ENCODE results near the gene RFXANK.
"Not testable (repeated sequence)": the region's sequence is repeated elsewhere in the genome, so short reads cannot be mapped to it uniquely, and the experiment has no call there.

The RFXANK gene

DNA sequence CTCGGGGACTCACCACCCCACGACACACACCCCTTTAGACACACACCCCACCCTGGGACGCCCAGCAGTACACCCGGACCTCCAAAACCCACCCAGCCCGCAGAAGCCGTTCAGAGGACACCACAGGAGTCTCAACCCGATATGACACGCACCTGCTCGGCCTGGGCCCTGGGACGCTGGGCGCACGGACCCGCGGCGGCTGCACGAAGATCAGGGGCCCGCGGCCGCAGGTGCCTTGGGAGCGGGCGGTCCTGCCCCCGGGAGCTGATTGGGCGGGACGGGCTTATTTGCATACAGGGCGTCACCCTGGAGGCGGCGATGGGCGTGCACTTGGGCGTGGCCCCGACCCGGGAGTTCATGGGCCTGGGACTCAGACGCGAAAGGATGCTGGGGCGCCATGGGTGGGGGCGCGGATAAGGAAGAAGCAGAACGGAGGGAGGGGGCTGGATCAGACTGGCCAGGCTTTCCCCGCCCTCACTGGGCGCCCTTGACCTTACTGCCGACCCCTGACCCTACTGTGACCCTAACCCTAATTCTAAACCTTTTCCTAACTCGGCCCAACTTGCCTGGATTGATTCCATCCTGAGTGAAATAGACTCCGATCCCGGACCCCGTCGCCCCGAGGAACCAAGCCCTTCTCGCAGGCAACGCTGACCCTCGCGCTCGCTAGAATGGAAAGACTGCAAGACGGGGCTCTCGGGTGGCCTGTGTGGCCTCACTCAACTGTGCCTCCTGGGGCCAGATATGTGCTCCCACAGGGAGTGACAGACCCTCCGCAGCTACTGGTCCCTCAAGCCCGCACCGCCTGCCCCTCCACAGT, 21.8 kb upstream of the RFXANK start, which contains the start of gene MEF2B:
Gene MEF2B, minus strand, starts transcription at position 211 of the 820 bp plus-strand sequence. CDS start 19,528 bp downstream, outside the sequence.
- peak; percentile 64 for DNase-seq

DNA sequence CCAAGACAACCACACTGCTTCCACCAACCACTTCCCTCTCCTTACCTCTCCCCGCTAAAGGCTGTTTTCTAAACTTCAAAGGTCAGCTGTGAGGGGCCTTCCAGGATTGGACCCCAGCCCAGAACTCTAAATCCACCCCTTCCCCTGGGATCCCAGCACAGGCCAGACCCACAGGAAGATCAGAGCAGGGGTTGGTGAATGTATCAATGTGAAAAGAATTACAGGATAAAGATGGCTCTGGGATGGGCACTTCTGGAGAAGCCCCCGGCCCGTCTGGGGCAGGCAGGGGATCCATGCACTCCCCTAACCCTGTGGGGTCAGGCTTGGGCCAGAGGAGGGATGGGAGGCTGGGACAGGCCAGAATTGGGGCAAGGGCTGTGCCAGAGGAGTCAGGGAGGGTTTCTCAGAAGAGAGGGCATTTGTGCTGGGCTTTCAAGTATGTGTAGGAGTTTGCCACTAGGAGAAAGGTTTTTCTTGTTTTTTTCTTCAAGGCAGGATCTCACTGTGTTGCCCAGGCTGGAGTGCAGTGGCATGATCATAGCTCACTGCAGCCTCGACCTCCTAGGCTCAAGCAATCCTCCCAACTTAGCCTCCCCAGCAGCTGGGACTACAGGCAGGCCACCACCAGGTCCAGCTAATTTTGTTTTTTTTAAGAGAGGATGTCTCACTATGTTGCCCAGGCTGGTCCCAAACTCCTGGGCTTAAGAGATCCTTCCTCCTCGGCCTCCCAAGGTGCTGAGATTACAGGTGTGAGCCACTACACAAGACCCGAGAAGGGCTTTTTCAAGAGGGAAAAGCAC, 21.0 kb upstream of the RFXANK start:
- no peak for DNase-seq

DNA sequence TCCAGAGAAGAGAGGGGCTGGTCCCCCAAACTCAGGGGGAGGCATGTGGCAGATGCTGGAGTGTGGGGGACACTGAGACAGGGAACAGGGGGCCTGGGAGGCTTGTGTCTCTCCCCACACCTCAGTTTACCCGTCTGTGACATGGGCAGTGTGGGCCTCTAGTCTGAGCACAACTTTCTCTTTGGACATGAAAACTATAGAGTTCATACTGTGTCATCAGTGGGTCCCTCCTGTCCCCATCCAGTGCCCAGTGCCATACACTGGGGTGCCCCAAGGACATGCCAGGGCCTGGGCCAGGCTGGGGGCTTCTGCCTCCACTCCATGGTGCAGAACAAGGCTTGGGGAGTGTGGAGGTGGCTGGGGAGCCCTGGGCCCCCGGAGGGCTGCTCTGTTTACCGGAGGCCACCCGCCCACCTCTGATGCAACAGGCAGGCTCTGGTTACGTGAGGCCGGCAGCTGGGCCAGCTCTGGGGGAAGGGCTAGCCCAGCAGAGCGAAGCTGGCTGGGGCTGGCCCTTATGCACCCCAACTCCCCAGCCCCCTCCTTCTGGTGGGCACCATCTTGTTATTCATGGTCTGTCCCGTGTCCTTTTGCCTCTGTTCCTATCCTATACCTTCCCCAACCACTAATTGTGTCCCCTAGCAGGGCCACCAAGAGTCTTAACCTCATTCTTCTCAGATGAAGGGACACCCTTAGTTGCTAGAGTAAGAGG, 20.1 kb upstream of the RFXANK start:
- DNase-seq: no peak

DNA sequence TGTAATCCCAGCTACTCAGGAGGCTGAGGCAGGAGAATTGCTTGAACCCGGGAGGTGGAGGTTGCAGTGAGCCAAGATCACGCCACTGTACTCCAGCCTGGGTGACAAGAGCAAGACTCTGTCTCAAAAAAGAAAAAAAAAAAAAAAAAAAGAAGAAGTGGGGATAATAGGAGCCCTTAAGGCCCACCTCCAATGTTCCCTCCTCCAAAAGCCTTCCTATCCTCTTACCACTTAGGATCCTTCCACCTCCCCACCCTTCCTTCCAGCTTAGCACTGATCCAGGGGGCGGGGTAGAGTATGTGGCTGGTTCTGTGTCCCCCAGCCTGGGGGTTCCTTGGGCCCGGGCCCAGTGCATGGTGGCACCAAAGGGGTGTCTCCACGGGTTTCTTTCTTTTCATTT, 18.8 kb upstream of the RFXANK start:
- DNase-seq: not testable (repeated sequence)

DNA sequence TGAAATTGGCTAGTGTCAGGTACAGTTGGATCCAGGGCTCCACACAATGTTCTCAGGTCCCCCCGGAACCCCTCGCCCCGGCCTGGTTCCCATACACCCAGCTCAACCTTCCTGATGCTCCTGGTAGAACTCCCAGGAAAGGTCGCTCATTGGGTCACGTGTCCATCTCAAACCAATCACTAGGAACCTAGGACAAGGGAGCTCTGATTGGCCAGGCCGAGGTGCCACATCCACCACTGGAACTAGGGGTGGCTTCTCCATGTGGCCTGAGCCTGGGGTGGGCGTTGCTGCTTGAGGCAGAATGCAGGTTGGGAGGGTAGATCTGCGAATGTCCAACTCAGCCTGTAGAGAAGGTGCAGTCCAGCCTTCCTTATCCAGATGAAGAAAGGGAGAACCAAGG, 15.1 kb upstream of the RFXANK start:
- no peak for DNase-seq

DNA sequence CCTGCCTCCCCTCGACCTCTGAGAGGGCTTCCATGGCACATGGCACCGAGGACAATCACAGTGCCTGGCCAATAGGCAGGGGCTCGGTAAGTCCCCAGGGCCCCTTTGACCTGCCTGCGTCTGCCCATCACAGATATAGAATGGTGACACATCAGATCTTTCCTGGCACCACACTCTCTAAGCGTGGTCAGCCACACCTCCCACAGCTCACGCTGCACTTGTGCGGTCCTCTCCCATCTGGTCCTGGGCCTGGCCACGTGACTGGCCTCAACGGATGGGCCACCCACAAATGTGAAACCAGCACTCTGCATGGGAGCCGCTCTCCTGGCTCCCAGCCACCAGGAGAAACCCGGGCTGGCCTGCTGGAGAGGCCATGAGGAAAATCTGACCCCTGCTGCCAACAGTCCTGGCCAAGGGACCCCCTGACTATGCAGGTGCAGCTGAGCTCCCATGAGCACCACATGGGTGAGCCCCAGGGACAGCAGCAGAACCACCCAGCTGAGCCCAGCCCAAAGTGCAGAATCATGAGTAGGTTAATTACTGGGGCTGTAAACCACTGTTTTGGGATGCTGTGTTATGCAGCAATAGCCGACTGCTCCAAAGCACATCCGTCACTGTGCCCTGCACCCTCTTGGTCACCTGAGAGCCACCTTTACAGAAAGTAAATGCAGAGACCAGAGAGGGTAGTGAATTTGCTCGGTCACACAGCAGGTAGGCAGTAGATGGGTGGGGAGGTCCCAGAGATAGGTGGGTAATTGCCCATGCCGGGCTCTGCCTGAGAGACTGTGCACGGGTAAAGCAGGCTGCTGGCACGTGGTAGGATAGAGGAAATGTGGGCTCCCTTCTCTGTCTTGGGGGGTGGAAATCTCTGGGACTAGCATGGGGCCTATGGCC, 12.3 kb upstream of the RFXANK start:
- no peak for DNase-seq

DNA sequence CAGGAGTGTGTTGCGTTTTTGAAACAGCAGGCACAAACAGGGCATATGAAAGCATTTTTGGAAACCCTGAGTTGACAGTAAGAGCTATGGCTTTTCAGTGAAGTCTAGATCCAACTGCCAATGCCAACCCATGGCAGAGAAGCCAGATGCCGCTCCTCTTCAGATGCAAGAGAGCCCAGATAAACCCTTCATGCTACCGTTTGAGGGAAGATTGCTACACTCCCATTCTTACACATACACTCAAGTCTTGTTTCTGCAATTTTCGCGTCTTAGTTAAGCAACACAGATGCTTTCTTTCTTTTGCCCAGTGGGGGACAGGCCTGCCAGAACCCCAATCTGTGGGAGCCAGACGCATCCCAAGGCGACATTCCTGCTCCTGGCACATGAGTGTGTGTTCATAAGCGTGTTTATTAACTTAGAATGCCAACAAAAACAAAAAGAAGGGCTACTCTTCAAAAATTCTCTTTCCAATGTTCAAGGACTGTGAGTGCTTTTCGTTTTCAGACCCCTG, 10.5 kb upstream of the RFXANK start:
- no peak for DNase-seq

DNA sequence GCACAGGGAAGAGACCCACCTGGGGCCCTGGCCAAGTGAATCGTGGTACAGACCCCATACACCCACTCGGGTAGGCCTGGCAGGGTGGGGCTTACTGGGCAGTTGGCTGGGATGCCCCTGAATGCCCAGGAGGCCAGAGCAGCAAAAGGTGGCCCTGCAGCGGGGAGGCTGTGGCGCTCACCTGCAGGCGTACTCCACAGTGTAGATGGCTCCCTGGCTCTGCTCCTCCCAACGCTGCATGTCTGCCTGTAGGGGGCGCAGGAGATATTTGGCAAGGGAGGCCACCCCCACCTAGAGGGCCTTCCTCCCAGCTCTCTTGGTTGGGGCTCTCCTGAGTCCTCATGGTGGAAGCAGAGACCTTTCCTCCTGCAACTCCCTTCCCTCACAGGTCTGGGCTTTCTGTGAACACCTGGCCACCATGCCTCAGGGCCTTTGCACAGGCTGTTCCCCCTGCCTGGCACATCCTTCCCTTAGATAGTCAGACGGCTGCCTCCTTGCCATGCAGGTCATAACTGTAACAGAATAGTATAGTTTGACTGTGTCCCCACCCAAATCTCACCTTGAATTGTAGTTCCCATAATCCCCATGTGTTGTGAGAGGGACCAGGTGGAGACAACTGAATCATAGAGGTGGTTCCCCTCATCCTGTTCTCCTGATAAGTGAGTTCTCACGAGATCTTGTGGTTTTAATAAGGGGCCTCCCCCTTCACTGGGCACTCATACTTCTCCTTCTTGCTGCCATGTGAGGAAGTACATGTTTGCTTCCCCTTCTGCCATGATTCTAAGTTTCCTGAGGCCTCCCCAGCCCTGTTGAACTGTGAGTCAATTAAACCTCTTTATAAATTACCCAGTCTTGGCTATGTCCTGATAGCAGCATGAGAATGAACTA, 6.0 kb upstream of the RFXANK start:
- DNase-seq: peak; percentile 50

DNA sequence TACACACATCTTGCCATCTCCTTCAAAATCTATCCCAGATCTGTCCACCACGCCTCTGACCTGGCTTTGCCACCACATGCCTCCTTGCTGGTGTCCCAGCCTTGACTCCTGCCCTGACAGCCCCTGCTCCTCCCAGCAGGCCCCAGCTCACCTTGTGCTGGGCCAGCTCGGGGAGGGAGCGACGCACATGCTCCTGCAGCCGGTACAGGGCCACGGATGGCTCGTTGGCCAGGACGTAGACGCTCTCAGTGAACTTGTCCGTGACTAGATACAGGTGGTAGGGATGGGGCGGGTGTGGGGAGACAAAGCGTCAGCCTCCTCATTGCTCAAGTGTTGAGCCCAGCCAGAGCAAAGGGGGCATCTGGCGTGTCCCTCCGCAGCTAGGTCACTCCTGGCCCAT, 5.3 kb upstream of the RFXANK start:
- no peak for DNase-seq

DNA sequence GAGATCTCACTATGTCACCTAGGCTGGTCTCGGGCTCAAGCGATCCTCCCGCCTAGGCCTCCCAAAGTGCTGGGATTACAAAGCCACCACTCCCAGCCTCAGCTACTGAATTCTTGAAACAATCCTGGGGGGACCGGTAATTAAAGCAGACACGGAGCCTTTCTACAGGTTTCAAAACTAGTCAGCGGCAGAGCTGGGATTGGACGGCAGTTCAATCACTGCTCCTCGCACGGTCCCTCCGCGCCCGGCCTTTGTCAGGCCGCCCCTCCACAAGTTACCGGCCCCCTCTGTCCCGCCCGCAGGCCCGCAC, 335 bp upstream of the RFXANK start:
- no peak for DNase-seq

DNA sequence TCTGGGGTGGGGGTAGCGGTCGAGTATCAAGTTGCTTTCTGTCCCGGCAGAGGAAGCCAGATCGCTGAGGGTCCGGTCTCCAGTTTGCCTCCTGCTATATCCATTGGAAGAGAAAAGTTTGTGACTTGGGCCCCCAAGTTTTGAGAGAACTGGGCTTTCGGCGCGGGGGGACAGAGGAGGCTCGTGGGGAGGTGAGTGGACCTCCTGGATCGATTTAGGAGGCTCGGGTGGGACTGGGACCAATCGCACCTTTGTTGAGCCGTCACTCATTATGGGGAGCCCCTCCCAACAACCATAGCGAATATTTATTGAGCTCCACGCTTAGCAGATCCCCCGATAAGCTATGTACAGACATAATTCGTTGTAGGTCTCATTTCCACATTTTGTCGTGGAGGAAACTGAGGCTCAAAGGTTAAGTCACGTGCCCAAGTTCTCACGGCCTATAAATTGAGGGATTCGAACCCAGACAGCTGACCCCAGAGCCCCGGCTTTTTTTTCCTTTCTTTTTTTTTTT, 909 bp downstream of the RFXANK start:
- DNase-seq: no peak

DNA sequence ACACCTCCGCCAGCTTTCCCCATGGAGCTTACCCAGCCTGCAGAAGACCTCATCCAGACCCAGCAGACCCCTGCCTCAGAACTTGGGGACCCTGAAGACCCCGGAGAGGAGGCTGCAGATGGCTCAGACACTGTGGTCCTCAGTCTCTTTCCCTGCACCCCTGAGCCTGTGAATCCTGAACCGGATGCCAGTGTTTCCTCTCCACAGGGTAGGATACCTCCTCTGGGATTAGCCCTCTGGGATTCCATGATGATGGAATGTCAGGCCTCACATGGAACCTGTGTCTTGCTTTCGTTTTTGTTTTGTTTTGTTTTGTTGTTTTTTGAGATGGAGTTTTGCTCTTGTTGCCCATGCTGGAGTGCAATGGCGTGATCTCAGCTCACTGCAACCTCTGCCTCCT, 1.9 kb downstream of the RFXANK start:
- DNase-seq: no peak

DNA sequence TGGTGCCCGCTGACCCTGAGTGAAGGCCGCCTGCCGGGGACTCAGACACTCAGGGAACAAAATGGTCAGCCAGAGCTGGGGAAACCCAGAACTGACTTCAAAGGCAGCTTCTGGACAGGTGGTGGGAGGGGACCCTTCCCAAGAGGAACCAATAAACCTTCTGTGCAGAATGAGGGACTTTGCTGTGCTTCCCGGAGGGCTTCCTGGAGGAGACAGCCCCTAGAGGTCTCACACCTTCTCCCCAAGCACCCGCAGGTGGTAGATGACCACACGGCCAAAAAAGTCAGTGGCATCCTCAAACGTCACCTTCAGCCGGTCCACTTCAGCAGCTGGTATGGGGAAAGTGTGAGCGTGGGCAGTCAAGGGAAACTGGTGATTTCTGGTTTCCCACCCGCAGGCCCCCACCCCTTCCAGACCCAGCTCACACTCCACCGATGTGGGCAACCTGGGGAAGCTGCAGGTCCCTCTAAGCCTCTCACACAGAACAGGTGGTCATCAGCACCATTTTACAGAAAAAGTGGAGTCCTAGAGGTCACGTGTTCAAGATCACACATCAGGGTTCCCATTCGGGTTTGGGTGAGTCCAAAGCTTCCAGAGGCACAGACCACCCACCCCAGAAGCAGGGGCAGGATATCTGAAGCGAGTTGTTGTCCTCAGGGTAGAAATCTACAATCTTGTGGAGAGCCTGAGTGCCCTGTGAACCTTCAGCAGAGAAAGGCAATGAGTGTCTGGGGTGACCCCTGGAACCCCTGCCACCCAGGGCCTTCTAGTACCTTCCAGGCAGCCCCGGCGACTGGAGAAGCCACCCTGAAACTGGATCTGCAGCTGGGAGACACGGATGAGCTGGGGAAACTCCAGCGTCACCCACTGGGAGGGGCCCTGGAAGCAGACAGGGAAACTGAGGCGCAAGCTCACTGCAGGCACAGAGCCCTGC, 9.9 kb downstream of the RFXANK start:
- DNase-seq: no peak

DNA sequence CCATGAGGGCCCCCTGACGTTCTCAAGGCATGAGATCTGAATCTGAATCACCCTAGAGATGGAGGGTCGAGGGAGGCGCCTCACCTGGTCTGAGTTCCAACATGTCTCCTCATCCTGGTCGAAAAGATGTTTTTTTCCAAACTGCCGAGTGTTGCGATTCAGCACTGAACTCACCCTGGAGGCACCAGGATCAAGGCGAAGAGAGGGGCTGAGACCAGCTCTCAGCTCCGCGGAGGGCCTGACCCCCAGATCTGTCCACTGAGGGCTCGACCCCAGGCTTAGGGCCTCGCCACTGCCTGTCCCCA, 10.6 kb downstream of the RFXANK start:
- no peak for DNase-seq

DNA sequence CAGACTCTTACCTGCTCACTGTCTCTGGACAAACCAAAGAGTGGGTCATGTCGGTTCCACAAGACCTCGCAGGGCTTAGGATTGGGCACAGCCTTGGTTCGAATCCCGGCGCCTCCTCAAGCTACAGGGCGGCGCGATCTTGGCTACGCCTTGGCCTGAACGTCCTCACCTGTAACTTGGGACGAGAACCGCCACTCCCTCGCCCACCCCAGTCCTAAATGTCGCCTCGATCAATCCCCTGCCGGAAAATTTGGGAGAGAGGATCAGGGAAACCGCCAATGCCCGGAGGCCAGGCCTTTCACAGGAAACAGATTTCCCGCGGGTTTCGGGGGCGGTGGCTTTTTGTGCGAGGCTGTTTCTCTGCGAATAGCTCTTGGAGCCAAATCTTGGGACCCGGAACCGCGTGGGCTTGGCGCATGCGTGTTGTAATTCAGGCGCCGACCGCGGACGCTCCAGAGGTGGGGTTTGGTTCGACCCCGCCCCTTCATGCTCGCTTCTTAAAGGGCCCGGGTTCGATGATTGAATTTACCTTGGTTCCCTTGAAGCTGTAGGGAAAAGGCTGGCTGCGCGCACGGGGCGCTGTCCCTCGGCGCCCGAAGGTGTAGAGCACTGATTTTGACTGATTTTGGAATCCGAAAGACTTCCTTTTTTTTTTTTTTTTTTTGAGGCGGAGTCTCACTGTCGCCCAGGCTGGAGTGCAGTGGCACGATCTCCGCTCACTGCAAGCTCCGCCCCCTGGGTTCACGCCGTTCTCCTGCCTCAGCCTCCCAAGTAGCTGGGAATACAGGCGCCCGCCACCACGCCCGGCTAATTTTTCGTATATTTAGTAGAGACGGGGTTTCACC, 11.2 kb downstream of the RFXANK start, which contains the start of gene NR2C2AP:
Gene NR2C2AP, minus strand, starts transcription at position 403 of the 845 bp plus-strand sequence. Its CDS starts 354 bp downstream, at position 49.
- peak; percentile 89 for DNase-seq

DNA sequence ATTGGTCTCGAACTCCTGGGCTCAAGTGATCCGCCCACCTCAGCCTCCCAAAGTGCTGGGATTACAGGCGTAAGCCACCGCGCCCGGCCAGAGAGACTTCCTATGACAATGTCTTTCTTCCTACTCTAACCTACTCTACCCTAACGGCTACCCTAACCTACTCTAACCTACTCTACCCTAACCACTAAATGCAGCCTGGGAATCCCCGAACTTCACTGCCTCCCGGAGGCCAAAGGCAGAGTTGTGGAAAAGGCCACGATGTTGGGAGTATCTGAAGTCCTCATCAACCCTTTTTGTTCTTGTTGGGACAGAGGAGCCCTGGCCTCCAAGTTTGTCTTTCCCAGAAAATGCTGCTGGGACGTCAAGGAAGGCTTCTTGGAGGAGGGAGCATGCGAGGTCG, 12.1 kb downstream of the RFXANK start:
- no peak for DNase-seq

DNA sequence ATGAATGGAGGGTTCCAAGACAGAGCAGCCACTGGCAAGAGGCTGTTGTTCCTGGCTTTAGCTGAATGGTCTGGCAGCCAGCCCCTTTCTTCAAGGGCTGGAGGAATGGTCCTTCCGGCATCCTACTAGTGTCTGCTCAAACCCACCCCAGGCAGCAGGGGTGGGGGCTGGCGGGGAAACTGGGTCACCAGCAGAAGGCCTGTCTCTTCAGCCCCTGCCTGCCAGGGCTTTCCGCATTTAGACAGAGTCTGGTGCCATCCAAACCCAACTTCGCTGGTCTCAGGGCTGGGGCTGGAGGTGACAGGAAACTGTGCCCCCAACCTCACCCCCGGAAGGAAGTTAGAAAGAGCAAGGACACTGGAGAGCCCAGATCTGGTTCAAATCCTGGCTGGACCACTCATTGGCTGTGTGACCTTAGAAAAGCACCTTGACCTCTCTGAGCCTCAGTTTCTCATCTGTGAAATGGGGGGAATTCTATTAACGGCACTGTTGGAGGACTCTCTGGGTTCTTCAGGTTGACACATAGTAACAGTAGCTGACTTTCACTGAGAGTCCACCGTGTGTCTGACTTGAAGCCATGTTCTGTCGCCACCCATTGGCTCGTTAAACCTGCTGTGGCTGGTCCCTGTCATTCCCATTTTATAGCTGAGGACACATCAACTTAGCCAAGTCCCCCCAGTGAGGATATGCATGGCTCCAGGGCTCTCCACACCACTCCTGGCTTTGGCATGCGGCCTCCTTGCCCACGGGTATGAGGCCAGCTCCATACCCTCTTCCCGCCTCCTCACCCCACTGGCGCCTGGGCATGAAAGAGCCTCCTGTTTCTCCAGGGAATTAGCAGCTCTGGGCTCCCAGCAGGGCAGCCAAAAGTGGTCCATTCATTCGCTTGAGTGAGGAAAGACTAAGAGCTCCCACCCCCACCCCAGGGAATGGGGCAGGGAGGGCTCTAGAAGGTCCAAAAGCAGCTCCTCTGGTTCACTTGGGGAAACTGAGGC, 13.7 kb downstream of the RFXANK start:
- DNase-seq: no peak

DNA sequence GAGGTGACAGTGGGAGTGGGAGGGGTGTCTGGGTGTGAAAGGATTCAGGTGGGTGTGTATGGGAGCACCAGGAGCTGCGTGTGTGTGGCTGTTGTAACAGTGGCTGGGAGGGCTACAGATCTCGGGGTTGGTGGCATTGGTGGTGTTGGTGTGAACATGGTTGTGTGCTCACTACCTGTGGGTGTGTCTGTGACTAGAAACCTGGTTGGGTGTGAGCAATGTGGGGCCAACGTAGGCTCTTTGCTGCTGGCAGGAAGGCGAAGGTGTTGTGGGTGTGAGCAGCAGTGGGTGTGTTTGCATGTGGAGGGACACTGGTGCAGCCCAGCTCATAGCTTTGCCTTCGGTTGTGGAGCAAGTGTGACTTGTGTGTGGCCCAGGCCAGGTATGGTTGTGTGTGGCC, 14.9 kb downstream of the RFXANK start:
- no peak for DNase-seq

Measured in activated T-cell treated with anti-CD3 and anti-CD28 coated beads for 4 hours (primary cell).